Measurements from ENCODE around the gene SUGCT. TPM values are rescaled to one million over a fixed set of nuclear protein-coding genes. Genes with fewer than 3 reads are reported as not detected.

The SUGCT gene
- total and polyA plus RNA-seq, 5 donors from 2014 or later: 0.52 to 3.1 (median 1.5) TPM; not detected in 1

GRCh38 chr7:40316176-40316575, 181.4 kb downstream of the SUGCT start:
- Mint-ChIP-seq H3K4me3 (no peak overlapping the region), H3K4me1 (peaks cover 0 to 4% (median 0%) of the 10 kb centered on the region in 4 donors), H3K9me3 (peaks cover 0 to 6% (median 0%) of the 10 kb centered on the region in 7 donors), H3K27ac (no peak overlapping the region), H3K27me3 (no peaks in the 10 kb centered on the region), H3K36me3 (no peaks in the 10 kb centered on the region)
- no peak overlapping the region for H3K4me3 ChIP-seq (ENCODE audit: low read depth, low read length)
- no peaks in the 10 kb centered on the region for H3K4me1 ChIP-seq (ENCODE audit: control insufficient read depth, insufficient read depth, low read length, poor library complexity, severe bottlenecking)
- DNase-seq (no peak), ATAC-seq (ENCODE audit: low read depth in 2 of 2) (no peak)
- H3K9me3 ChIP-seq (ENCODE audit: control insufficient read depth in 2 of 2, low read length in 2 of 2): no peaks in the 10 kb centered on the region
- no peaks in the 10 kb centered on the region for H3K36me3 ChIP-seq (ENCODE audit: control insufficient read depth, insufficient read depth, low read length)
- no peaks in the 10 kb centered on the region for H3K27me3 ChIP-seq (ENCODE audit: control insufficient read depth, insufficient read depth, low read length)
- no peak overlapping the region for H3K27ac ChIP-seq (ENCODE audit: insufficient read depth, low read length, poor library complexity, severe bottlenecking)

GRCh38 chr7:40324914-40325313, 190.1 kb downstream of the SUGCT start:
- Histone ChIP-seq H3K4me1 (ENCODE audit: control insufficient read depth, insufficient read depth, low read length, poor library complexity, severe bottlenecking) (no peaks in the 10 kb centered on the region), H3K36me3 (ENCODE audit: control insufficient read depth, insufficient read depth, low read length) (no peaks in the 10 kb centered on the region), H3K4me3 (ENCODE audit: low read depth, low read length) (no peak overlapping the region), H3K27me3 (ENCODE audit: control insufficient read depth, insufficient read depth, low read length) (no peaks in the 10 kb centered on the region), H3K9me3 (ENCODE audit: control insufficient read depth in 2 of 2, low read length in 2 of 2) (no peaks in the 10 kb centered on the region), H3K27ac (ENCODE audit: insufficient read depth, low read length, poor library complexity, severe bottlenecking) (no peak overlapping the region)
- Mint-ChIP-seq H3K27me3 (no peaks in the 10 kb centered on the region), H3K4me1 (no peaks in the 10 kb centered on the region), H3K27ac (no peak overlapping the region), H3K36me3 (no peaks in the 10 kb centered on the region), H3K9me3 (peaks cover 0 to 2% (median 0%) of the 10 kb centered on the region in 7 donors), H3K4me3 (no peak overlapping the region)
- ATAC-seq (ENCODE audit: low read depth in 2 of 2) (no peak), DNase-seq (no peak)

GRCh38 chr7:40327113-40327512, 192.3 kb downstream of the SUGCT start:
- Histone ChIP-seq H3K4me1 (ENCODE audit: control insufficient read depth, insufficient read depth, low read length, poor library complexity, severe bottlenecking) (no peaks in the 10 kb centered on the region), H3K9me3 (ENCODE audit: control insufficient read depth in 2 of 2, low read length in 2 of 2) (no peaks in the 10 kb centered on the region), H3K27me3 (ENCODE audit: control insufficient read depth, insufficient read depth, low read length) (no peaks in the 10 kb centered on the region), H3K27ac (ENCODE audit: insufficient read depth, low read length, poor library complexity, severe bottlenecking) (no peak overlapping the region), H3K4me3 (ENCODE audit: low read depth, low read length) (no peak overlapping the region), H3K36me3 (ENCODE audit: control insufficient read depth, insufficient read depth, low read length) (no peaks in the 10 kb centered on the region)
- Mint-ChIP-seq H3K27ac (no peak overlapping the region), H3K27me3 (no peaks in the 10 kb centered on the region), H3K36me3 (no peaks in the 10 kb centered on the region), H3K9me3 (peaks cover 0 to 2% (median 0%) of the 10 kb centered on the region in 7 donors), H3K4me1 (no peaks in the 10 kb centered on the region), H3K4me3 (no peak overlapping the region)
- no peak for DNase-seq
- ATAC-seq (ENCODE audit: low read depth in 2 of 2): no peak

GRCh38 chr7:40327873-40328272, 193.1 kb downstream of the SUGCT start:
- ATAC-seq (ENCODE audit: low read depth in 2 of 2) (no peak), DNase-seq (no peak)
- no peak overlapping the region for H3K4me3 ChIP-seq (ENCODE audit: low read depth, low read length)
- no peak overlapping the region for H3K27ac ChIP-seq (ENCODE audit: insufficient read depth, low read length, poor library complexity, severe bottlenecking)
- H3K4me1 ChIP-seq (ENCODE audit: control insufficient read depth, insufficient read depth, low read length, poor library complexity, severe bottlenecking): no peaks in the 10 kb centered on the region
- H3K36me3 Mint-ChIP-seq: no peaks in the 10 kb centered on the region
- no peak overlapping the region for H3K4me3 Mint-ChIP-seq
- H3K36me3 ChIP-seq (ENCODE audit: control insufficient read depth, insufficient read depth, low read length): no peaks in the 10 kb centered on the region
- H3K9me3 Mint-ChIP-seq: peaks cover 0 to 2% (median 0%) of the 10 kb centered on the region in 7 donors
- H3K27me3 Mint-ChIP-seq: no peaks in the 10 kb centered on the region
- no peak overlapping the region for H3K27ac Mint-ChIP-seq
- no peaks in the 10 kb centered on the region for H3K4me1 Mint-ChIP-seq
- H3K27me3 ChIP-seq (ENCODE audit: control insufficient read depth, insufficient read depth, low read length): no peaks in the 10 kb centered on the region
- H3K9me3 ChIP-seq (ENCODE audit: control insufficient read depth in 2 of 2, low read length in 2 of 2): no peaks in the 10 kb centered on the region

- Histone ChIP-seq H3K36me3 (ENCODE audit: control insufficient read depth, insufficient read depth, low read length) (no peaks in the 10 kb centered on the region), H3K4me1 (ENCODE audit: control insufficient read depth, insufficient read depth, low read length, poor library complexity, severe bottlenecking) (no peaks in the 10 kb centered on the region), H3K9me3 (ENCODE audit: control insufficient read depth in 2 of 2, low read length in 2 of 2) (no peaks in the 10 kb centered on the region), H3K4me3 (ENCODE audit: low read depth, low read length) (no peak overlapping the region), H3K27me3 (ENCODE audit: control insufficient read depth, insufficient read depth, low read length) (no peaks in the 10 kb centered on the region), H3K27ac (ENCODE audit: insufficient read depth, low read length, poor library complexity, severe bottlenecking) (no peak overlapping the region)
- peak in 2 of 3 donors; percentile 15 to 49 for DNase-seq
- Mint-ChIP-seq H3K4me3 (no peak overlapping the region), H3K9me3 (peaks cover 0 to 3% (median 0%) of the 10 kb centered on the region in 7 donors), H3K27ac (no peak overlapping the region), H3K27me3 (no peaks in the 10 kb centered on the region), H3K4me1 (no peaks in the 10 kb centered on the region), H3K36me3 (no peaks in the 10 kb centered on the region)
- no peak for ATAC-seq (ENCODE audit: low read depth in 2 of 2)
These were observed 194.9 kb downstream of the SUGCT start for GRCh38 chr7:40329601-40330153.

GRCh38 chr7:40330408-40330807, 195.6 kb downstream of the SUGCT start:
- Mint-ChIP-seq H3K36me3 (no peaks in the 10 kb centered on the region), H3K9me3 (peaks cover 0 to 3% (median 0%) of the 10 kb centered on the region in 7 donors), H3K4me1 (no peaks in the 10 kb centered on the region), H3K4me3 (no peak overlapping the region), H3K27me3 (no peaks in the 10 kb centered on the region), H3K27ac (no peak overlapping the region)
- no peaks in the 10 kb centered on the region for H3K9me3 ChIP-seq (ENCODE audit: control insufficient read depth in 2 of 2, low read length in 2 of 2)
- ATAC-seq (ENCODE audit: low read depth in 2 of 2) (no peak), DNase-seq (no peak)
- no peak overlapping the region for H3K27ac ChIP-seq (ENCODE audit: insufficient read depth, low read length, poor library complexity, severe bottlenecking)
- H3K36me3 ChIP-seq (ENCODE audit: control insufficient read depth, insufficient read depth, low read length): no peaks in the 10 kb centered on the region
- no peak overlapping the region for H3K4me3 ChIP-seq (ENCODE audit: low read depth, low read length)
- H3K27me3 ChIP-seq (ENCODE audit: control insufficient read depth, insufficient read depth, low read length): no peaks in the 10 kb centered on the region
- H3K4me1 ChIP-seq (ENCODE audit: control insufficient read depth, insufficient read depth, low read length, poor library complexity, severe bottlenecking): no peaks in the 10 kb centered on the region

- Mint-ChIP-seq H3K9me3 (peaks cover 0 to 6% (median 0%) of the 10 kb centered on the region in 7 donors), H3K27ac (no peak overlapping the region)
These were observed 197.1 kb downstream of the SUGCT start for GRCh38 chr7:40331915-40332314.

GRCh38 chr7:40332516-40332915, 197.7 kb downstream of the SUGCT start:
- DNase-seq: no peak
- no peaks in the 10 kb centered on the region for H3K36me3 ChIP-seq (ENCODE audit: control insufficient read depth, insufficient read depth, low read length)
- H3K27ac ChIP-seq (ENCODE audit: insufficient read depth, low read length, poor library complexity, severe bottlenecking): no peak overlapping the region
- no peak overlapping the region for H3K4me3 Mint-ChIP-seq
- no peaks in the 10 kb centered on the region for H3K27me3 ChIP-seq (ENCODE audit: control insufficient read depth, insufficient read depth, low read length)
- H3K36me3 Mint-ChIP-seq: no peaks in the 10 kb centered on the region
- H3K27me3 Mint-ChIP-seq: no peaks in the 10 kb centered on the region
- ATAC-seq (ENCODE audit: low read depth in 2 of 2): no peak
- H3K27ac Mint-ChIP-seq: no peak overlapping the region
- no peaks in the 10 kb centered on the region for H3K9me3 ChIP-seq (ENCODE audit: control insufficient read depth in 2 of 2, low read length in 2 of 2)
- H3K4me1 ChIP-seq (ENCODE audit: control insufficient read depth, insufficient read depth, low read length, poor library complexity, severe bottlenecking): no peaks in the 10 kb centered on the region
- H3K4me1 Mint-ChIP-seq: no peaks in the 10 kb centered on the region
- no peak overlapping the region for H3K4me3 ChIP-seq (ENCODE audit: low read depth, low read length)
- H3K9me3 Mint-ChIP-seq: peaks cover 0 to 8% (median 0%) of the 10 kb centered on the region in 7 donors

More at GRCh38 chr7:40331915-40332314, 197.1 kb downstream of the SUGCT start:
- Mint-ChIP-seq H3K4me1 (no peaks in the 10 kb centered on the region), H3K4me3 (no peak overlapping the region), H3K27me3 (no peaks in the 10 kb centered on the region), H3K36me3 (no peaks in the 10 kb centered on the region)
- H3K4me1 ChIP-seq (ENCODE audit: control insufficient read depth, insufficient read depth, low read length, poor library complexity, severe bottlenecking): no peaks in the 10 kb centered on the region
- H3K9me3 ChIP-seq (ENCODE audit: control insufficient read depth in 2 of 2, low read length in 2 of 2): no peaks in the 10 kb centered on the region
- H3K4me3 ChIP-seq (ENCODE audit: low read depth, low read length): no peak overlapping the region
- H3K36me3 ChIP-seq (ENCODE audit: control insufficient read depth, insufficient read depth, low read length): no peaks in the 10 kb centered on the region
- H3K27me3 ChIP-seq (ENCODE audit: control insufficient read depth, insufficient read depth, low read length): no peaks in the 10 kb centered on the region
- DNase-seq (no peak), ATAC-seq (ENCODE audit: low read depth in 2 of 2) (no peak)
- no peak overlapping the region for H3K27ac ChIP-seq (ENCODE audit: insufficient read depth, low read length, poor library complexity, severe bottlenecking)

Measured in CD4-positive, CD25-positive, alpha-beta regulatory T cell (primary cell).